Measurements from ENCODE around the gene USP13.
"Not testable (repeated sequence)": the region's sequence is repeated elsewhere in the genome, so short reads cannot be mapped to it uniquely, and the experiment has no call there.

The USP13 gene

GRCh38 chr3:179643837-179644236 is 9.0 kb upstream of the USP13 start:
- H3K36me3 Mint-ChIP-seq, H3K4me1 Mint-ChIP-seq, H3K27ac Mint-ChIP-seq, H3K4me3 Mint-ChIP-seq, H3K27me3 Mint-ChIP-seq, H3K9me3 Mint-ChIP-seq: not testable (repeated sequence)

DNA sequence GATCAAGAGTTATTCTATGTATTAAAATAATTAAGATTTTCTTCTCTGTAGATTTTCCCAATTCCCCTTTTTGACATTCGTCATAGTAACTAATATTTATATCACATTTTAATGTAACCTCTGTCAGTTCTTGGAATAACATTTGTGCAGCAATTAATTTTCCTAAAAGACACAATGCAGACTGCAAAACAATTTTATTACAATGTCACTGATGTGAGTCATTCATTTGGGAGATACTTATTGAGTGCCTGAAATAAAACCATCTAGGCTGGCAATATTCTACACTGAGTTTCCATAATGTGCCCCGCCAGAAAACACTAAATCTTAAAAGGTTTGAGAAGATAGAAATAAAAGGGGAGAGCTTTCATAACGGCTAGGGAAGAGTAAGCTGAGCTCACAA is 6.7 kb upstream of the USP13 start:
- Mint-ChIP-seq H3K27me3 (no peaks in the 10 kb centered on the region), H3K27ac (no peak overlapping the region), H3K36me3 (no peaks in the 10 kb centered on the region), H3K9me3 (no peaks in the 10 kb centered on the region), H3K4me3 (no peak overlapping the region), H3K4me1 (no peaks in the 10 kb centered on the region)

- Mint-ChIP-seq H3K4me3 (peak overlapping the region; percentile 80), H3K27me3 (peaks cover 1% of the 10 kb centered on the region), H3K4me1 (peaks cover 37% of the 10 kb centered on the region), H3K36me3 (peaks cover 2% of the 10 kb centered on the region), H3K9me3 (no peaks in the 10 kb centered on the region), H3K27ac (peak overlapping the region; percentile 76)
Observed at GRCh38 chr3:179651687-179652446, 973 bp upstream of the USP13 start.

DNA sequence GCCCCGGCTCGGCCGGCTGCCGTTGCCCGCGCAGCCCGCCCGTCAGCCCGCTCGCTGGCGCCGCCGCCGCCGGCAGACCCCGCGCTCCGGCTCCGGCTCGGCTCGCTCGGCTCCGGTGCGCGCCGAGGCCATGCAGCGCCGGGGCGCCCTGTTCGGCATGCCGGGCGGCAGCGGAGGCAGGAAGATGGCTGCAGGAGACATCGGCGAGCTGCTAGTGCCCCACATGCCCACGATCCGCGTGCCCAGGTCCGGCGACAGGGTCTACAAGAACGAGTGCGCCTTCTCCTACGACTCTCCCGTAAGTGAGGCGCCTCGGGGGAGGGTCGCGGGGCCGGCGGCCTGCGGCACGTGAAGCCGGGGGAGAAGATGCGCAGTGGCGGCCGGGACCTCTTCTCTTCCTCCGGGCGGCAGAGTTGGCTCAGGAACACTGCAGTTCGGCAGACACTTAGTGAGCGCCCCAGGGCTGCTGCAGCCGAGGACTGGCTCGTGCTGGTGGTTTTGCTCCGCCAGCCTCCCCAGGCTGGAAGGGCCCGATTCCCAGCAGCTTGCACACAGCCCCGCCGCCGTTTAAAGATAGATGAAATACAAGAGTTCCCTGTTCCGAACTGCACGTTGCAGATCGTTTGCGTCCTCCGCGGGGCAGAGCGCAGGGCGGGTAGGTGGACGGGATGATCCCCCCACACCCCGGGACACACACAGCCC is 407 bp downstream of the USP13 start:
- Mint-ChIP-seq H3K27ac (peak overlapping the region; percentile 87), H3K36me3 (peaks cover 2% of the 10 kb centered on the region), H3K4me1 (peaks cover 37% of the 10 kb centered on the region), H3K4me3 (peak overlapping the region; percentile 94), H3K9me3 (no peaks in the 10 kb centered on the region), H3K27me3 (peaks cover 1% of the 10 kb centered on the region)

DNA sequence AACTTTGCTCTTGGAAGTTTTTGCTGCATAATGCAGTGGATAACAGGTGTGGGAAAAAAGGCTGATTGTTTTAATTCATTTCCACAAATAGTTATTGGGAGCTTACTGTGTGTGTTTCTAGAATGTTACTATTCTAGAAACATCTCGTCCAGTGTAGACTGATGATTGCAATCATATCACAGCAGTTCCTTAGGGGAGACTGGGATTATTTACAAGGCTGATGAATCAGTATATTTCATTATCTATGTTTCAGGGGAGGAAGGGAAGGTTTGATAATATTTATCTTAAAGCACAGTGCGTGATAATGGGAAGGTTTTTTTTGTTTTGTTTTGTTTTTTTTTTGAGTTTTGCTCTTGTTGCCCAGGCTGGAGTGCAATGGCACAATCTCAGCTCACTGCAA is 2.4 kb downstream of the USP13 start:
- H3K36me3 Mint-ChIP-seq = peaks cover 2% of the 10 kb centered on the region
- H3K4me3 Mint-ChIP-seq = peak overlapping the region; percentile 6
- H3K9me3 Mint-ChIP-seq = no peaks in the 10 kb centered on the region
- H3K27me3 Mint-ChIP-seq = peaks cover 1% of the 10 kb centered on the region
- H3K27ac Mint-ChIP-seq = no peak overlapping the region
- peaks cover 39% of the 10 kb centered on the region for H3K4me1 Mint-ChIP-seq

- no peaks in the 10 kb centered on the region for H3K9me3 Mint-ChIP-seq
- H3K36me3 Mint-ChIP-seq = peaks cover 2% of the 10 kb centered on the region
- peaks cover 44% of the 10 kb centered on the region for H3K4me1 Mint-ChIP-seq
- no peak overlapping the region for H3K4me3 Mint-ChIP-seq
- no peak overlapping the region for H3K27ac Mint-ChIP-seq
- H3K27me3 Mint-ChIP-seq = peaks cover 1% of the 10 kb centered on the region
Observed at GRCh38 chr3:179658606-179659005, 5.8 kb downstream of the USP13 start.

DNA sequence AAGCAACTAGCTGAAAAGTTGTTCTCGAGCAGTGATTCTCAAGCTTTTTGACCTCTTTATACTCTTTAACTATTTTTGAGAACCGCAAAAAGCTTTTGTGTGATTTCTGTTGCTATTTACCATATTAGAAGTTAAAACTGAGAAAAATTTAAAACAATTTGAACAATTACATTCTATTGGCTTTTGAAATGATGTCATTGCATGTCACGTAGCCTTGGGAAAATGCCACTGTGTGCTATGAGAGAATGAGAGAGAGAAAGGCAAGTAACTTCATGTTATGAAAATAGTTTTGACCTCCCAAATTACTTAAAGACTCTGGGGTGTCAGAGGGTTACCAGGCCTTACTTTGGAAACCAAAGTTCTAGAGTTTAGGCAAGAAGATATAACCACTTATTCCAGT is 8.0 kb downstream of the USP13 start:
- Mint-ChIP-seq H3K4me3 (no peak overlapping the region), H3K27ac (no peak overlapping the region), H3K36me3 (no peaks in the 10 kb centered on the region), H3K27me3 (no peaks in the 10 kb centered on the region), H3K4me1 (peaks cover 30% of the 10 kb centered on the region), H3K9me3 (no peaks in the 10 kb centered on the region)

- Mint-ChIP-seq H3K27ac (no peak overlapping the region), H3K4me1 (peaks cover 26% of the 10 kb centered on the region), H3K4me3 (no peak overlapping the region), H3K27me3 (no peaks in the 10 kb centered on the region), H3K9me3 (no peaks in the 10 kb centered on the region), H3K36me3 (no peaks in the 10 kb centered on the region)
Observed at GRCh38 chr3:179661777-179662176, 8.9 kb downstream of the USP13 start.

- peaks cover 25% of the 10 kb centered on the region for H3K4me1 Mint-ChIP-seq
- no peaks in the 10 kb centered on the region for H3K27me3 Mint-ChIP-seq
Observed at GRCh38 chr3:179663093-179663492, 10.3 kb downstream of the USP13 start.

DNA sequence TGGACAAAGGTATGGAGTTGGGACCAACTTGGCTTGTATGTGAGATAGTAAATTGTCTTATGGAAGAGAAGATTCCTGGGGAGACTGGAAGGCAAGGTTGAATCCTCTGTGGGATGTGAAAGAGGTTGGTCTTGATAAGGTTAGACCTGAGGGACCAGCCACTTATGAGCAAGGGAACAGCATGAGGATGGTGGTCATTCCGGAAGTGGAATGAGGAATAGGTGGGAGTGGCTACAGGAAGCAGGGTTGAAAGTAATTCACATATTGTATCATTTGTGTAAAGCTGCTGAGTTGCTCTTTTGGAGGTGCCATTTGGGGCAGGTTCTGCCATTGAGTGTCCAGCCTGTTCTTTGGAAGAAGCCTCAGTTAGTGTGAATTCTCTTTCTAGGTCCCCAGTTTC is 13.2 kb downstream of the USP13 start:
- H3K36me3 Mint-ChIP-seq = peaks cover 1% of the 10 kb centered on the region
- H3K4me1 Mint-ChIP-seq = peaks cover 23% of the 10 kb centered on the region
- no peak overlapping the region for H3K27ac Mint-ChIP-seq
- no peak overlapping the region for H3K4me3 Mint-ChIP-seq
- H3K27me3 Mint-ChIP-seq = no peaks in the 10 kb centered on the region
- H3K9me3 Mint-ChIP-seq = no peaks in the 10 kb centered on the region

More at GRCh38 chr3:179663093-179663492, 10.3 kb downstream of the USP13 start:
- H3K36me3 Mint-ChIP-seq = no peaks in the 10 kb centered on the region
- H3K4me3 Mint-ChIP-seq = no peak overlapping the region
- H3K27ac Mint-ChIP-seq = no peak overlapping the region
- no peaks in the 10 kb centered on the region for H3K9me3 Mint-ChIP-seq

DNA sequence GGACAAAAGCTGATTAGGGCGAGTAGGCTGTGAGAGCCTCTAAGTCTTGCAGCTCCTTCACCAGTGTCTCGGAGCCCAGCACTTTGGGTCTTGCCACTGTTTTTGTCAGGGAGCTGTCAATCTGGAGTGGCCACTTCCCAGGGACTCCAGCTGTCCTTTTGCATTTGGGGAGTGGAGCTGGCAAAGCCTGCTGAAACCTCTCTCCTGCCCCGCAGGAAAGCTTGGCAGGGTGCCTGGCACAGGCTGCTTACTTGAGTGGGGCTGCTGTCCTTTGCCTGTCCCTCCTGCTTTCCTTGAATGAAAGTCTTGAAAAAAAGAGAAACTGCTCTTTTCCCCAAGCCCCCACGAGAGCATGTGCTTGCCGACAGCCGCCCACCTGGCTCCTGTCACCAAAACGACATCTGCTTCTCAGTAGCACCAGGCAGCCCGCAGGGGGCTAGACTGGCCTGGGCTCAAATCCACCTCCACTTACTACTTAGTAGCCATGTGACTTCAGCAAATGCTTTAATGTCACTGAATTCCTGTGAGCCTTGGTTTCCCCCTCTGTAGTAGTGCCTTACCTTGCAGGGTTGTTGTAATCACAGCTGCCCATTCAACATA is 13.7 kb downstream of the USP13 start:
- Mint-ChIP-seq H3K9me3 (no peaks in the 10 kb centered on the region), H3K27ac (no peak overlapping the region), H3K36me3 (peaks cover 1% of the 10 kb centered on the region), H3K4me3 (no peak overlapping the region), H3K27me3 (no peaks in the 10 kb centered on the region), H3K4me1 (peaks cover 25% of the 10 kb centered on the region)

DNA sequence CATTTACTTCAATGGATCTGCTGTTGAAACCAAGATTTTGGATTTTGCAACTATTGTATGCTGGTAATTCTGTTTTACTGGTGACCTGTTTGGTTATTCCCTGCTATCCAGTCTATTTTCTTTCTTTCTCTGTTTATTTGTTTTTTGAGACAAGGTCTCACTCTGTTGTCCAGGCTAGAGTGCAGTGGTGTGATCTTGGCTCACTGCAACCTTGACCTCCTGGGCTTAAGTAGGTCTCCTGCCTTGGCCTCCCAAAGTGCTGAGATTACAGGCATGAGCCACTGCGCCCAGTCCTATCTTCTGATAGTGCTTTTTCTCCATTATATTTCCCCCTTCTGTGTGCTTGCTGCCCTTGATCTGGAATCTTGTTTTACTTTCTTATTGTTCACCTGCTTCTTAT is 15.6 kb downstream of the USP13 start:
- Mint-ChIP-seq H3K4me1 (peaks cover 17% of the 10 kb centered on the region), H3K9me3 (no peaks in the 10 kb centered on the region), H3K27me3 (no peaks in the 10 kb centered on the region), H3K36me3 (peaks cover 3% of the 10 kb centered on the region), H3K4me3 (no peak overlapping the region), H3K27ac (no peak overlapping the region)

- no peaks in the 10 kb centered on the region for H3K9me3 Mint-ChIP-seq
- no peak overlapping the region for H3K4me3 Mint-ChIP-seq
- peaks cover 15% of the 10 kb centered on the region for H3K4me1 Mint-ChIP-seq
- H3K36me3 Mint-ChIP-seq = peaks cover 3% of the 10 kb centered on the region
- H3K27ac Mint-ChIP-seq = no peak overlapping the region
- H3K27me3 Mint-ChIP-seq = no peaks in the 10 kb centered on the region
Observed at GRCh38 chr3:179670311-179670710, 17.5 kb downstream of the USP13 start.

DNA sequence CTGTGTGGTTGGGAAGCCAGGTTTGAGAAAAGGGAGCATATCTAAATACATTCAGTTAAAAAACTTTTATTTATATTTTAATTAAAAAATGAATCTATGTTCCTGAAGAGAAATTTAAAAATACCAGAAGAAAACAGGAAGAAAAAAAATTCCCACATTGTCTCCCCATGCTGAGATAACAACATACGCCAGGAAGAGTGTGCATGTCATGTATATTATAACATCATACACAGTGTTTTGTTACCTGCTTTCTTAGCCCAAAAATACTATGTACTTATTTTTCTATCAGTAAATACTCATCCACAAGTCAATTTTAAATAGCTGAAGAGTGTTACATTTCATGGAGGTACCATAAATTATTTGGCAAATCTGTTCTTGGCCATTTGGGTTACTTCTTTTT is 18.5 kb downstream of the USP13 start:
- H3K27ac Mint-ChIP-seq = no peak overlapping the region
- H3K4me1 Mint-ChIP-seq = peaks cover 11% of the 10 kb centered on the region
- no peak overlapping the region for H3K4me3 Mint-ChIP-seq
- H3K27me3 Mint-ChIP-seq = no peaks in the 10 kb centered on the region
- H3K9me3 Mint-ChIP-seq = no peaks in the 10 kb centered on the region
- peaks cover 3% of the 10 kb centered on the region for H3K36me3 Mint-ChIP-seq

DNA sequence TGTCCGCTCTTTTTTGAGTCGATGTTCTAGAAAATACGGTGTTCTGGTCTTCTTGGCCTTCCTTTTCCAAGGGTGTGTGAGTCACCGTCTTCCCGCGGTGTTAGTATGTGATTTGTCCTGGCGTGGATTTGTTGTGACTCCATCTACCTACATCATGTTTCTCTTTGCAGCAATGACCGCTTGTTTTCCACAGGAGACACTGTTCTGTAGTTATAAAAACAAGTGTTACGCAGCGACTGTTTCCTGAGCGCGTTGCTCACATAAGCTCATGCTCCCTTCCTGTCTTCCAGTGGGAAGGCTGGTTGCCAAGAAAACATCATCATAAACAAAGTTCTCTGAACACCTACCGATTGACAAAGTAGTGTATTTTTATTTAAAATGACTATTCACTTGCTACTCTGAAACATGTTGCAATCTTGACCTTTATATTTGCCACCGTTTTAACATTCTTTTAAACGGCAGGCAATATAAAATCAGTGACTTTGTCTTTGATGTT is 19.0 kb downstream of the USP13 start:
- Mint-ChIP-seq H3K36me3 (peaks cover 3% of the 10 kb centered on the region), H3K9me3 (no peaks in the 10 kb centered on the region), H3K27ac (no peak overlapping the region), H3K4me3 (no peak overlapping the region), H3K27me3 (no peaks in the 10 kb centered on the region), H3K4me1 (peaks cover 11% of the 10 kb centered on the region)

- Mint-ChIP-seq H3K36me3 (peaks cover 3% of the 10 kb centered on the region), H3K4me3 (no peak overlapping the region), H3K27me3 (no peaks in the 10 kb centered on the region), H3K9me3 (no peaks in the 10 kb centered on the region), H3K4me1 (peaks cover 11% of the 10 kb centered on the region), H3K27ac (no peak overlapping the region)
Observed at GRCh38 chr3:179672918-179673317, 20.1 kb downstream of the USP13 start.

Data from activated naive CD4-positive, alpha-beta T cell treated with anti-CD3 and anti-CD28 coated beads, Interleukin-2, amount 50 U/mL, for 24 hours (primary cell).